Colonic mucosa (tissue), 4 donors: Measurements from ENCODE around the gene HNF1B. TPM values are rescaled to one million over a fixed set of nuclear protein-coding genes. Genes with fewer than 3 reads are reported as not detected.

ENCODE experiments used
- DNase-seq: peaks from one replicate; pipeline ENCODE4 v3.0.0-alpha.2; 2020
- H3K27ac ChIP-seq: fragments of 200-600 bp; one replicate; pipeline ENCODE4 v1.8.0; 2021
- H3K27me3 ChIP-seq: fragments of 200-600 bp; one replicate; pipeline ENCODE4 v1.8.0; 2021
- H3K36me3 ChIP-seq: fragments of 200-600 bp; one replicate; pipeline ENCODE4 v1.8.0; 2021
- H3K4me1 ChIP-seq: fragments of 200-600 bp; one replicate; pipeline ENCODE4 v1.8.0; 2021; ENCODE audit warnings: mild to moderate bottlenecking
- H3K4me3 ChIP-seq: fragments of 200-600 bp; one replicate; pipeline ENCODE4 v1.8.0; 2021
- H3K9ac ChIP-seq, 2 donors: one replicate each; pipeline ENCODE4 v1.7.0; 2013; ENCODE audit warnings: control low read depth in 2 of 2, low read depth in 2 of 2, low read length in 2 of 2
- H3K9me3 ChIP-seq: fragments of 200-600 bp; one replicate; pipeline ENCODE4 v1.8.0; 2021
- CTCF ChIP-seq: fragments of 200-600 bp; IDR thresholded peaks from one replicate; pipeline ENCODE4 v1.8.0; 2022; ENCODE audit warnings: antibody characterized with exemption, mild to moderate bottlenecking
- intact Hi-C: fragments of 100-400 bp; cut with DNase I; formaldehyde crosslinking; loops from one replicate; pipeline ENCODE4 v1.14.1; 2022
- total RNA-seq, 2 donors: library from RNA; stranded (reverse); fragmentation: NEBNext Ultra II Directional in 1 of 2; extraction: Animal tissue kit (Norgen Biotek cat#: 25700) in 1 of 2; gene quantifications; one replicate each; pipeline ENCODE4 v1.2.1, GENCODE V29; 2021
- donor health status: healthy.
- donor health status: DM: no; HTN: no; CAD: no.
- donor health status: DM: no; HTN: no; CAD: no.

The HNF1B gene
- total RNA-seq, 2 donors from 2014 or later, result 28.0 to 34.8 TPM

GRCh38 chr17:37706446-37706845 lies 38.4 kb downstream of the HNF1B start:
- H3K9me3 ChIP-seq, result no peaks in the 10 kb centered on the region
- DNase-seq, result no peak
- no peaks in the 10 kb centered on the region for H3K4me1 ChIP-seq
- no peaks in the 10 kb centered on the region for H3K27me3 ChIP-seq
- no peaks in the 10 kb centered on the region for H3K36me3 ChIP-seq
- H3K4me3 ChIP-seq, result no peak overlapping the region
- no peak for TF ChIP-seq CTCF
- intact Hi-C loops, result no loop called here
- no peak overlapping the region for H3K9ac ChIP-seq
- H3K27ac ChIP-seq, result no peak overlapping the region

DNA sequence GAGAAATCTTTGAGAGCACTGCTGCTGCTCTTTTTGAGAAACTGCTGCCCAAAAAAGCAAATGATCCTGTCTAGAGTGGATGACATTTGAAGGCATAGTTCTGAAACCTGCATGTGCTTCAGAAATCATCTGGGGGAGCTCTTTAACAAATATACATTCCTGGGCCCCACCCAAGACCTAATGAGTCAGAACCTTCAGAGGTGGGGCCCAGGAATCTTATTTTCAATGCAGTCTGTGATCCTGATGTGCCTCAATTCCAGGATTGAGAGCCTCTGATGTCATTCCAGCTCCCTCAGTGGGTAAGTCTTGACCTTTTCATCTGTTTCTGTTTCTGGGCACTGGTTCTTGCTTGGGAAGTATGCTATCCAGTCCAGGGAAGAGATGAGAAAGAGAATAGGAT lies 42.3 kb downstream of the HNF1B start:
- no peaks in the 10 kb centered on the region for H3K36me3 ChIP-seq
- TF ChIP-seq CTCF, result no peak
- H3K4me3 ChIP-seq, result no peak overlapping the region
- intact Hi-C loops, result loop anchor here (5.0 kb wide), 2 partner anchors 70 to 90 kb away; no protein-coding TSS in a partner anchor
- H3K27me3 ChIP-seq, result no peaks in the 10 kb centered on the region
- peak; percentile 59 for DNase-seq
- H3K27ac ChIP-seq, result peak overlapping the region; percentile 26
- H3K4me1 ChIP-seq, result no peaks in the 10 kb centered on the region
- H3K9me3 ChIP-seq, result no peaks in the 10 kb centered on the region
- no peak overlapping the region for H3K9ac ChIP-seq

DNA sequence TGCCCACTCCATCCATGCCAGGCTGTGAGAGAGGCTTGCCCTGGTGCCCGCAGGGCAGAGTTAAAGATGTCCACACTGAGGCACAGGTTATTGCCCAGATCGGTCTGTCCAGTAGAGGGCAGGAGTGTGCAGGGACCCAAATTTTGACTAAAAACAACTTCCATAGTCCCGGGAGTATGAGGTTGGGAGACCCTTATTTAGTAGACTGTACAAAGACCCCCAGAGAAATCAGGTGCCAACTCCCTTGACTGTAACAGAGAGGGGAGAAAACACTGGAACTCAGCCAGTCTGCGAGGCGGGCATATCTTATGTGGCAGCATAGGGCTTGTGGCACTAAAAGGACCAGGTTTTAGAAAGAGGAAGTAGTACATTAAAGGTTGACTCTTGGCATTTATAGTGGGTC lies 43.4 kb downstream of the HNF1B start:
- Histone ChIP-seq H3K36me3 (no peaks in the 10 kb centered on the region), H3K27me3 (no peaks in the 10 kb centered on the region), H3K9ac (no peak overlapping the region), H3K9me3 (no peaks in the 10 kb centered on the region), H3K4me3 (no peak overlapping the region), H3K4me1 (no peaks in the 10 kb centered on the region), H3K27ac (no peak overlapping the region)
- intact Hi-C loops, result loop anchor here (5.0 kb wide), 2 partner anchors 71 to 91 kb away; no protein-coding TSS in a partner anchor
- peak; percentile 61 for TF ChIP-seq CTCF
- peak; percentile 80 for DNase-seq

DNA sequence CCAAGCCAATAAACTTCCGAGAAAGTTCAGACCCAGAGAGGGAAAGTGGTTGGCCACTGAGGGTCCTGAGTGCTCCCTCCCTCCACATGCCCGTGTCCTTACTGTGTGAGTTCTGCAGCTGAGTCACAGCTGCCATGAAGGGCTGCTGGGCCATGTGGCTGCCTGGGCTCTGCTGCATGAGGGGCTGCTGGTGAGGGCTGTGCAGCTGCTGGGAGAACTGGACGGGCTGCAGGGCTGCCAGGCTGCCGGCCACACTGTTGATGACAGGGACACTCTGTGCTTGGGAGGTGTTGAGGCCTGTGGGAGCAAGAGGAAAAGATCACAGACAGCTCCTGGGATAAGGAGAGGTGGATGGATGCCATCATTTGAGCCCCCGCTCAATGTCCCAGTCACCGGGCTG lies 44.0 kb downstream of the HNF1B start:
- Histone ChIP-seq H3K27me3 (no peaks in the 10 kb centered on the region), H3K9me3 (no peaks in the 10 kb centered on the region), H3K9ac (no peak overlapping the region), H3K27ac (no peak overlapping the region), H3K36me3 (no peaks in the 10 kb centered on the region), H3K4me3 (no peak overlapping the region), H3K4me1 (no peaks in the 10 kb centered on the region)
- intact Hi-C loops, result loop anchor here (5.0 kb wide), 2 partner anchors 71 to 91 kb away; no protein-coding TSS in a partner anchor
- TF ChIP-seq CTCF, result no peak
- no peak for DNase-seq

- no peaks in the 10 kb centered on the region for H3K36me3 ChIP-seq
- no peak overlapping the region for H3K4me3 ChIP-seq
- no peaks in the 10 kb centered on the region for H3K27me3 ChIP-seq
- intact Hi-C loops, result no loop called here
- H3K9ac ChIP-seq, result peak overlapping the region in 1 of 2 donors; percentile 42
- no peak for TF ChIP-seq CTCF
- DNase-seq, result peak; percentile 55
- H3K27ac ChIP-seq, result no peak overlapping the region
- H3K9me3 ChIP-seq, result no peaks in the 10 kb centered on the region
- H3K4me1 ChIP-seq, result no peaks in the 10 kb centered on the region
Observed at GRCh38 chr17:37699285-37699973, 45.4 kb downstream of the HNF1B start.
